Endometrial microvascular endothelial cells (primary cell): ENCODE measurements around the gene TMEM238L. TPM values are rescaled to one million over a fixed set of nuclear protein-coding genes. Genes with fewer than 3 reads are reported as not detected.
"Not testable (repeated sequence)": the region's sequence is repeated elsewhere in the genome, so short reads cannot be mapped to it uniquely, and the experiment has no call there.

Source experiments
- in situ Hi-C: cut with HindIII; loops from 2 replicates; pipeline ENCODE4 v1.10.0; 2017; ENCODE audit warnings: low sequenced_read_pairs, low pct_unique_long_range_greater_than_20kb; ENCODE audit errors: inconsistent ontology term
- total RNA-seq: library from RNA; depleted of rRNA; stranded (reverse); fragments of >200 nt; gene quantifications from one replicate; pipeline ENCODE4 v1.2.3, GENCODE V29; 2015; ENCODE audit errors: inconsistent ontology term

TMEM238L gene, protein sequence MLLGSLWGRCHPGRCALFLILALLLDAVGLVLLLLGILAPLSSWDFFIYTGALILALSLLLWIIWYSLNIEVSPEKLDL
- total RNA-seq, result not detected

GRCh38 chr17:10803830-10804475, at the start of gene TMEM238L:
Gene TMEM238L, minus strand, starts transcription at chr17:10804099. Its CDS starts 136 bp downstream, at chr17:10803963.
- in situ Hi-C loops, result no loop called here

GRCh38 chr17:10846636-10847035, 42.7 kb upstream of the TMEM238L start:
- in situ Hi-C loops, result not testable (repeated sequence)

GRCh38 chr17:10845388-10845751, 41.5 kb upstream of the TMEM238L start:
- in situ Hi-C loops, result no loop called here

DNA sequence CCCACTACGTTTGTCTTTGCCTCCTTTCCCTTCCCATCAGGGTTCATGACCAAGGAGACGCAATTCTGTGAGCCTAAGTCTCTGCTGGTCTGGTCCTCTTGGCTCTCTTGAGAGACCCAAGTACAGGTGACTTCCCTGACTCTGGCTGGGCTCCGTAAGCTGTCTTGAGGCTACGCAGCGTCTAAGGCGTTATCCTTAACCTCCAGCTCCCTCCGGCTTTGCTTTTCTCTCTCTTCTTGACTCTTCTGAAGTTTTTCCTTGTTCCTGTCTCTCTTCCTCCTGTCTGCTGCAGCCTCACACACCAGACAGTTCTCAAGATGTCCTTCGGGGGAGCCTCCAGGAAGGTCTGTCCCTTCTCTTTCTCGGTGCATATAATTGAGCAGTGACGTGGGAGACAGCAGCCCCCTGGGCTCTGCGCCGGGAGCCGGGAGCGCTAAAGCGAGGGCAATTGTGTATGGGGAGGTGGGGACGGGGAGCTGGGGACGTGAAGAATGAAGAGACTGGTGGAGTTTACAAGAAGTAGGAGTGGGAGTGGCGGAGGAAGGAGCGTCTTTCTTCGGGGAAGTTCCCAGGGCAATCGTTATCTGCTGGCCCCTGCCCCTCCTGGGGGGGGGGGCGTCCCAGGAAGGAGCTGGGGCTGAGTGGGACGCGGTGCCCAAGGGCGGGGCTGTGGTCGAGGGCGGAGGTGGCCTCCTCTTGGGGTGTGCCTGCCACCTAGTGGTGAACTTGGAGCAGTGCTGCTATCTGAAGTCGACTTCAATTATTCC, 40.9 kb upstream of the TMEM238L start:
- in situ Hi-C loops, result no loop called here

GRCh38 chr17:10843811-10844210, 39.9 kb upstream of the TMEM238L start:
- in situ Hi-C loops, result no loop called here

DNA sequence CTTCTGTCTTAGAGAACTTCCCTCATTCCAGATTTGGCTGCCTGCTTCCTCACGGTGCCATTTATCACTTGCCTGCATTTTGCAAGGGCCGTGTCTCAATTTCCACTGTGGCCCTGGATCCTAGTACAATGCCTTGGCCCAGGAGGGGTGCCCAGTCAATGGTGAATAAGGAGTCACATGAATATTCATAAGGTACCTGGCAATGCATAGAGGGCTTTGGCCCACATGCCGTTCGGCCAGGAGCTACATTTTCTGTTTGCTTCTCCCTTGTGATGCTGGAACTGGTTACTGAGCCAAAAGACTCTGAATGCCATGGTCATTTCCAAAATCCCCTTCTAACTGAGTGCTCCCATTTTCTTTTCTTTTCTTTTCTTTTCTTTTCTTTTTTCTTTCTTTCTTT, 38.8 kb upstream of the TMEM238L start:
- in situ Hi-C loops, result no loop called here

- in situ Hi-C loops, result no loop called here
Observed at GRCh38 chr17:10838682-10839081, 34.8 kb upstream of the TMEM238L start.

DNA sequence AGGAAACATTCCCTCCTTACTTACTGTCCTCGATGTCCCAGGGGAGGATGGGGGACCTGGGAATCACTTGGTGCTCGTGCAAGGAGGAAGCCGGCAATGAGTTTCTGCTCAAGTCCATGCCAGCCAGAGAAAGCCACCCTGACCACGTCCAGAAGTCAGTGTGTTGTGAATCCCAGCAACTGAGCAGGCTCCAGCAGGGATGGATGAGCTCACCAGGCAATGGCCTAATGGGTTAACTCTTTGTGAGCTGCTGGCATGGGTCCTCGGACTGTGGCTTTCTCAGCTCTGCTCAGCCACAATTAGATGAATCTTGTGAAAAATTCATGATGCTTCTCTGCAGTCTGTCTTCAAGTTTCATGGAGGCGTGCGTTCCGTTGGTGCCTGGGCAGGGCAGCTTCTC, 34.0 kb upstream of the TMEM238L start, which contains the start of gene PIRT:
Gene PIRT, minus strand, starts transcription at position 167 of the 400 bp plus-strand sequence. CDS start 12,442 bp downstream, outside the sequence.
- in situ Hi-C loops, result no loop called here

DNA sequence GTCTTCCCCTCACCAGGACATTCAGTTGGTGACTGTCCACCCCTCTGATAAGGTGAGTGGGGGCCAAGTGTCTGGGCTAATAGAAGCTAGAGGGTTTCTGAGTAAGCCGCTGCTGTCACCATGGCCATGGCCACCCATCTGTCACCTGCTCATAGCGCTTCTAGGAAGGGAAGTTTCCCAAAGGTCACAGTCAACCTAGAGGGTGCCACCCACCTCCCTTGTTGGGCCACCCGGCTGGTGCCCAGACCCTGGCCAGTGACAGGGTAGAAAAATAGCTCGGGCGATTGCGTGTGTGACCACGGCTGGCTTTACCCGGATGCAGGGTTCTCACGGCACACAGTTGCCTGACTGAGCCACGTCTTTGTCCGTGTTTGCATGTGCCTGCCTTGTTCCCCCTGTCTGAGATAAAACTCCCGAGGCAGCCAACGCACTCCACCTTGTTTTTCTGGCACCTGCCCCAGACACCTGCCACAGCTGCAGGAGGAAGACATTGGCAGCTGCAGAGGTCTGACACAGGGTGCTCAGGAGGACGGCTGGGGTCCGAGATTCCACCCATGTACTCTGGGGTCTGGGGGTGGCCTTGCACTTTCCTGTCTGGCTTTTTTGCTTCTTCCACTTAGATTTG, 33.2 kb upstream of the TMEM238L start:
- in situ Hi-C loops, result no loop called here

- in situ Hi-C loops, result no loop called here
Observed at GRCh38 chr17:10836145-10836544, 32.2 kb upstream of the TMEM238L start.

DNA sequence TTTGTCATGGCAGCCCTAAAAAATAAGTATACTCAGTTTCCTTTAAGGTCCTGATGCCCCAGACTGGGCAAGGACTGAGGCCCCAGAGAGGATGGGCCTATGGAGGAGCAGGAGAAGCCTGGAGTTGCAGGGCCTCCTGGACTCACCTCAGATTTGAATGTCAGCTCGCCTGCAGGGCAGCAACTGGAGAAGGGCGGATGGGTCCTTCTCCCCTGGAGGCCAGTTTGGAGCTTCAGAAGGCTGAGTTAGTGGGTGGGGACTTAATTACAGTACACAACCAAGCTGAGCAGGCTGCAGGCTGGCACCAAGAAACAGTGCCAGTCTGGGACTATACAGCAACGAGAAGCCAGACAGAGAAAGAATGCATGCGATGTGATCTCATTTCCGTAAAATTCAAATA, 27.8 kb upstream of the TMEM238L start:
- in situ Hi-C loops, result no loop called here

DNA sequence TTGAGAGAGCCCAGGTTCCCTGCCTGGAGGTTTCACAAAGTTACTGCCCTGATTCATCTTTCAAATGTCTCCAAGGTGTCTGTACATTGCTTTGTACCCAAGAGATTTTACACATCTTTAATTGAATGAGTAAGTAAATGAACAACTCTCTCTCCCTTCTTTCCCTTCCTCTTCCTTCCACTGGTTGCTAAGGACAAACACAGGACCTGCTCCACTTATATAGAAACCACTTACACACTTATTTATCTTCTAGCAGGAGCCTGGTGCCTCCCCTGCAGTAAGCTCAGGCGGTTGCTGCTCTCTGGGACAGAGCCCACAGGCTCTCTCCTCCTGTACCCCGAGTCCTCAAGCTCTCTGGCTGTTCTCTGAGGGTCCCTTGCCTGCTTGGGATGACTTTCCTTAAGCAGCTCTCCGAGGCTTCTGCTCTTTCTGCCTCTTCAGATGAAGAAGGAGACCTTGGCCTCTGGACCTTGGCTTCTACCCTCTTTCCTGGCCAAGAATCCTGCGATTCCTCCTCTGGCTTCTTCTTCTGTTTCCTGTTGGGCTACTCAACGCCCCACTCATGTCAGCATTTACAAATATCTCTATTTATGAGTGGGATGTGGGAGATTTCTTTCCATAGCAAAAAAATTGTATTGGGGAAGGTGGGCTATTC, 24.1 kb upstream of the TMEM238L start:
- in situ Hi-C loops, result no loop called here

DNA sequence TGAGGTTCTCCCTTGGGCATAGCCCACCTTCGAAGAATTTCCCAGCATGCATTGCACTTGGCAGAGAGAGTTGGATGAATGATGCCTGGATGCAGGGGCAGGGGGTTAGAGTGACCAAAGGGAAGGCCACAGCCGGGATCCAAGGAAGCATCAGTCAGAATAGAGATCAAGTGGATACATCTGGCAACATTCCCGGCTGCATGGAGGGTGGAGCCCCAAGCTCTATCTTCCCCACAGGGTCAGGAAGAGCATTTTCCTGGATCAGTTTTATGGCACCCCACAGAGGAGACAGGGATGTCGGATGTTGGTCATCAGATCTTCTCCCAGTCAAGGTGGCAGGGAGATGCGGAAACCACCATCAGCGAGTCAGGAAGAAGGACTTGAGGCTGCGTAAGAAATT, 21.0 kb upstream of the TMEM238L start:
- in situ Hi-C loops, result no loop called here

GRCh38 chr17:10821770-10822169, 17.9 kb upstream of the TMEM238L start:
- in situ Hi-C loops, result no loop called here

DNA sequence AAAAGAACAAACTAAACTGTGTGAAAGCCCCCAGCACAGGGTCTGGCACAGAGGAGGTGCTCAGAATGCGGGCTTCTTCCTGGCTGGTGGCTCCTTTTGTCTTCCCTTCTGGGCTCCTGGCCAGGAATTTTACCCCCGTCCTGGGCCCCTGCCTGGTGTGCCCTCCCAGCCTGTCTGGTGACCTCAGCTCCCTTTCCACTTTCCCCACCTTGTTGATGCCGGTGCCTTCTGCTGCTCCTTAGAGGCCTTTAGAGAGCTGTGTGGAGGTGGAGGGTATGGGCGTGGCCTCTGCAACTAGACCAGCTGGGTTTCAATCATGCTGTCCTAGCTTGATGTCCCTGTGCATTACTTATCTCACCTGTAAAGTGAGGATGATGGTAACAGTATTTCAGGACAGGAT, 17.2 kb upstream of the TMEM238L start:
- in situ Hi-C loops, result no loop called here

DNA sequence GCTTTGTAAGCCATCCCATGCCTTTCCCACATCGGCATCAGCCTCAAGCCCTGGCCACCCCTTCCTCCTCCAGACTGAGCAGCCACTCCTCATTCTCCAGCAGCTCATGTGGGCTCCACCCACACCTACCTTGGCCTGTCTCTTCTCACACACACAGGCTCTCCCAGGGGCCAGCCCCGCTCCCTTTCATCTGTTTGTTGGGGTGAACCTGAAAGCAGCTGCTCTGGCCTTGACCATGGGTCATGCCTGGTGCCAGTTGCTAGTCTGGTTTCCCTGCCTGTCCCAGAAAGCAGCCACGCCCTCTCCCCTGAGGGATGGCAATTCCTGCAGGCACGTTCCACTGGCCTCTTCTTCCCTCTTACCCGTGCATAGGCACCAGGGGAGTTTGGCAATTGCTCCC, 11.4 kb upstream of the TMEM238L start:
- in situ Hi-C loops, result no loop called here

DNA sequence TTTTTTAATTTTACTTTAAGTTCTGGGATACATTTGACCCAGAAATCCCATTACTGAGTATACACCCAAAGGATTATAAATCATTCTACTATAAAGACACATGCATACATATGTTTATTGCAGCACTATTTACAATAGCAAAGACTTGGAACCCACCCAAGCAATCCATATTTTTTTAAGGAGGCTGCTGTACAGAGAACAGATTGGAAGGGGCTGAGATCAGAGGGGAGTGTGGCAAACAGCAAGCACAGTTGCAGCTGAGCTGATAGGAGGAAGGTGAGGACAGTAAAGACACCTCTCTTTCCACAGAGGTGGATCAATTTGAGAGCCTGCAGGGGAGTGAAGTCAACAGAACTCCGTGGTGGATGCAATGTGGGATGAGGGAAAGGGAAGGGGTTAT, 10.2 kb upstream of the TMEM238L start:
- in situ Hi-C loops, result no loop called here

GRCh38 chr17:10812674-10813073, 8.8 kb upstream of the TMEM238L start:
- in situ Hi-C loops, result no loop called here

DNA sequence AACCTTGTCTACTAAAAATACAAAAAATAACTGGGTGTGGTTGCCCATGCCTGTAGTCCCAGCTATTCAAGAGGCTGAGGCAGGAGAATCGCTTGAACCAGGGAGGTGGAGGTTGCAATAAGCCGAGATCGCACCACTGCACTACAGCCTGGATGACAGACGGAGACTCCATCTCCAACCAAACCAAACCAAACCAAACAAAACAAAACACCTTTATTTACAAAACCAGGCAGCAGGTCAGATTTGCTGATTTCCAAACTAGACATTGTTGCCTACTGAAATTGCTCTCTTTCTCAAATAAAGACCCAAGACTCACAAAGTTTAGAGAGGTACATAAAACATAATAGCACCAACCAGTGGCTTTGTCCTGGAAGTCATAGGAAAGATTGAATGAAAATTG, 5.7 kb upstream of the TMEM238L start:
- in situ Hi-C loops, result no loop called here
